ENCODE measurements around the gene RINL.

The RINL gene

GRCh38 chr19:38917921-38918491, 39.9 kb upstream of the RINL start:
- TF ChIP-seq SPI1 (IDR thresholded peaks at IDR 0.05; ENCODE audit: low read depth, low read length) (no peak), POLR2A (IDR thresholded peaks at IDR 0.05; ENCODE audit: low read depth, low read length) (no peak)
- DNase-seq (ENCODE audit: insufficient read length, low spot score) (no peak), FAIRE-seq (no peak)

GRCh38 chr19:38917516-38917915, 39.4 kb upstream of the RINL start:
- no peak for TF ChIP-seq POLR2AphosphoS5 (IDR thresholded peaks at IDR 0.05; ENCODE audit: low read depth, low read length)
- TF ChIP-seq SPI1 (IDR thresholded peaks at IDR 0.05; ENCODE audit: low read depth, low read length), result no peak
- TF ChIP-seq TAF1 (IDR thresholded peaks at IDR 0.05; ENCODE audit: low read depth, low read length), result no peak
- TF ChIP-seq POLR2A (IDR thresholded peaks at IDR 0.05; ENCODE audit: low read depth, low read length), result no peak
- TF ChIP-seq PAX5 (IDR thresholded peaks at IDR 0.05; ENCODE audit: insufficient read depth, low read length, severe bottlenecking), result no peak
- no peak for TF ChIP-seq POU2F2 (IDR thresholded peaks at IDR 0.05; ENCODE audit: low read depth, low read length)
- no peak for FAIRE-seq
- DNase-seq (ENCODE audit: insufficient read length, low spot score), result no peak

- TF ChIP-seq POLR2A (IDR thresholded peaks at IDR 0.05; ENCODE audit: low read depth, low read length), result no peak
- no peak for TF ChIP-seq POLR2AphosphoS5 (IDR thresholded peaks at IDR 0.05; ENCODE audit: low read depth, low read length)
- TF ChIP-seq PAX5 (IDR thresholded peaks at IDR 0.05; ENCODE audit: insufficient read depth, low read length, severe bottlenecking), result no peak
- TF ChIP-seq TAF1 (IDR thresholded peaks at IDR 0.05; ENCODE audit: low read depth, low read length), result no peak
- no peak for TF ChIP-seq SPI1 (IDR thresholded peaks at IDR 0.05; ENCODE audit: low read depth, low read length)
- DNase-seq (ENCODE audit: insufficient read length, low spot score), result no peak
- FAIRE-seq, result no peak
Observed at GRCh38 chr19:38915329-38916321, 37.5 kb upstream of the RINL start.

GRCh38 chr19:38913958-38914357, 35.9 kb upstream of the RINL start:
- FAIRE-seq (no peak), DNase-seq (ENCODE audit: insufficient read length, low spot score) (no peak)
- TF ChIP-seq POU2F2 (IDR thresholded peaks at IDR 0.05; ENCODE audit: low read depth, low read length), result no peak
- TF ChIP-seq POLR2AphosphoS5 (IDR thresholded peaks at IDR 0.05; ENCODE audit: low read depth, low read length), result no peak
- TF ChIP-seq SPI1 (IDR thresholded peaks at IDR 0.05; ENCODE audit: low read depth, low read length), result no peak
- TF ChIP-seq PAX5 (IDR thresholded peaks at IDR 0.05; ENCODE audit: insufficient read depth, low read length, severe bottlenecking), result no peak
- TF ChIP-seq POLR2A (IDR thresholded peaks at IDR 0.05; ENCODE audit: low read depth, low read length), result no peak
- TF ChIP-seq TAF1 (IDR thresholded peaks at IDR 0.05; ENCODE audit: low read depth, low read length), result no peak

GRCh38 chr19:38912600-38913514, 34.8 kb upstream of the RINL start:
- DNase-seq (ENCODE audit: insufficient read length, low spot score) (no peak), FAIRE-seq (peak; percentile 76)

GRCh38 chr19:38911388-38912001, 33.4 kb upstream of the RINL start:
- no peak for TF ChIP-seq SPI1 (IDR thresholded peaks at IDR 0.05; ENCODE audit: low read depth, low read length)
- TF ChIP-seq POU2F2 (IDR thresholded peaks at IDR 0.05; ENCODE audit: low read depth, low read length), result no peak
- TF ChIP-seq POLR2A (IDR thresholded peaks at IDR 0.05; ENCODE audit: low read depth, low read length), result no peak
- no peak for TF ChIP-seq POLR2AphosphoS5 (IDR thresholded peaks at IDR 0.05; ENCODE audit: low read depth, low read length)
- TF ChIP-seq PAX5 (IDR thresholded peaks at IDR 0.05; ENCODE audit: insufficient read depth, low read length, severe bottlenecking), result no peak
- TF ChIP-seq TAF1 (IDR thresholded peaks at IDR 0.05; ENCODE audit: low read depth, low read length), result no peak
- FAIRE-seq (no peak), DNase-seq (ENCODE audit: insufficient read length, low spot score) (no peak)

More at GRCh38 chr19:38912600-38913514, 34.8 kb upstream of the RINL start:
- no peak for TF ChIP-seq POLR2A (IDR thresholded peaks at IDR 0.05; ENCODE audit: low read depth, low read length)
- TF ChIP-seq SPI1 (IDR thresholded peaks at IDR 0.05; ENCODE audit: low read depth, low read length), result peak; percentile 23; the same call in 1 of the 2 replicates

- no peak for TF ChIP-seq POLR2AphosphoS5 (IDR thresholded peaks at IDR 0.05; ENCODE audit: low read depth, low read length)
- TF ChIP-seq SPI1 (IDR thresholded peaks at IDR 0.05; ENCODE audit: low read depth, low read length), result no peak
- TF ChIP-seq PAX5 (IDR thresholded peaks at IDR 0.05; ENCODE audit: insufficient read depth, low read length, severe bottlenecking), result no peak
- no peak for TF ChIP-seq POLR2A (IDR thresholded peaks at IDR 0.05; ENCODE audit: low read depth, low read length)
- no peak for TF ChIP-seq TAF1 (IDR thresholded peaks at IDR 0.05; ENCODE audit: low read depth, low read length)
- no peak for TF ChIP-seq POU2F2 (IDR thresholded peaks at IDR 0.05; ENCODE audit: low read depth, low read length)
- FAIRE-seq, result no peak
- no peak for DNase-seq (ENCODE audit: insufficient read length, low spot score)
Observed at GRCh38 chr19:38910488-38910887, 32.4 kb upstream of the RINL start.

GRCh38 chr19:38908911-38909310, 30.8 kb upstream of the RINL start:
- FAIRE-seq, result no peak

GRCh38 chr19:38907670-38908069, 29.6 kb upstream of the RINL start:
- DNase-seq (ENCODE audit: insufficient read length, low spot score), result no peak
- no peak for TF ChIP-seq POLR2A (IDR thresholded peaks at IDR 0.05; ENCODE audit: low read depth, low read length)
- no peak for TF ChIP-seq POU2F2 (IDR thresholded peaks at IDR 0.05; ENCODE audit: low read depth, low read length)
- TF ChIP-seq SPI1 (IDR thresholded peaks at IDR 0.05; ENCODE audit: low read depth, low read length), result no peak
- TF ChIP-seq PAX5 (IDR thresholded peaks at IDR 0.05; ENCODE audit: insufficient read depth, low read length, severe bottlenecking), result no peak
- TF ChIP-seq POLR2AphosphoS5 (IDR thresholded peaks at IDR 0.05; ENCODE audit: low read depth, low read length), result no peak
- TF ChIP-seq TAF1 (IDR thresholded peaks at IDR 0.05; ENCODE audit: low read depth, low read length), result no peak
- no peak for FAIRE-seq

More at GRCh38 chr19:38908911-38909310, 30.8 kb upstream of the RINL start:
- TF ChIP-seq SPI1 (IDR thresholded peaks at IDR 0.05; ENCODE audit: low read depth, low read length) (no peak), POLR2AphosphoS5 (IDR thresholded peaks at IDR 0.05; ENCODE audit: low read depth, low read length) (peak; percentile 50; the same call in 1 of the 2 replicates)
- DNase-seq (ENCODE audit: insufficient read length, low spot score), result no peak
